ENCODE results near the gene C5orf15.

C5orf15 gene

GRCh38 chr5:134003064-134003816 lies 34.8 kb upstream of the C5orf15 start:
- peak overlapping the region; percentile 98 for H3K9ac ChIP-seq (ENCODE audit: insufficient read length)
- peak overlapping the region; percentile 80 for H3K27ac ChIP-seq
- no peaks in the 10 kb centered on the region for H3K9me3 ChIP-seq (ENCODE audit: low read depth, low read length)
- no peak for TF ChIP-seq EZH2 (IDR thresholded peaks at IDR 0.05)
- no peak for TF ChIP-seq FOXP2 (optimal IDR thresholded peaks at IDR 0.05; ENCODE audit: control extremely low read depth, extremely low read length, insufficient read depth)
- TF ChIP-seq POLR2AphosphoS5 (IDR thresholded peaks at IDR 0.05; ENCODE audit: borderline replicate concordance, low read depth, low read length) = no peak
- no peak for DNase-seq (ENCODE audit: low read depth, low spot score)
- peak overlapping the region; percentile 99 for H3K4me3 ChIP-seq
- peaks cover 31% of the 10 kb centered on the region for H3K36me3 ChIP-seq (ENCODE audit: insufficient read depth, low read length)

- Histone ChIP-seq H3K27ac (no peak overlapping the region), H3K36me3 (ENCODE audit: insufficient read depth, low read length) (peaks cover 31% of the 10 kb centered on the region), H3K9ac (ENCODE audit: insufficient read length) (peak overlapping the region; percentile 45), H3K4me3 (peak overlapping the region; percentile 99), H3K9me3 (ENCODE audit: low read depth, low read length) (no peaks in the 10 kb centered on the region)
- DNase-seq (ENCODE audit: low read depth, low spot score) = no peak
- TF ChIP-seq POLR2AphosphoS5 (IDR thresholded peaks at IDR 0.05; ENCODE audit: borderline replicate concordance, low read depth, low read length) = no peak; the same call in 1 of the 2 replicates
- no peak for TF ChIP-seq EZH2 (IDR thresholded peaks at IDR 0.05)
Observed at GRCh38 chr5:134001938-134002731, 33.7 kb upstream of the C5orf15 start.

GRCh38 chr5:134000696-134001453 lies 32.5 kb upstream of the C5orf15 start:
- Histone ChIP-seq H3K9ac (ENCODE audit: insufficient read length) (no peak overlapping the region), H3K4me3 (no peak overlapping the region), H3K9me3 (ENCODE audit: low read depth, low read length) (no peaks in the 10 kb centered on the region), H3K36me3 (ENCODE audit: insufficient read depth, low read length) (peaks cover 31% of the 10 kb centered on the region), H3K27ac (no peak overlapping the region)
- no peak for DNase-seq (ENCODE audit: low read depth, low spot score)
- no peak for TF ChIP-seq EZH2 (IDR thresholded peaks at IDR 0.05)
- no peak for TF ChIP-seq FOXP2 (optimal IDR thresholded peaks at IDR 0.05; ENCODE audit: control extremely low read depth, extremely low read length, insufficient read depth)
- TF ChIP-seq POLR2AphosphoS5 (IDR thresholded peaks at IDR 0.05; ENCODE audit: borderline replicate concordance, low read depth, low read length) = no peak

GRCh38 chr5:134000091-134000511 lies 31.7 kb upstream of the C5orf15 start:
- TF ChIP-seq FOXP2 (optimal IDR thresholded peaks at IDR 0.05; ENCODE audit: control extremely low read depth, extremely low read length, insufficient read depth) (no peak), POLR2AphosphoS5 (IDR thresholded peaks at IDR 0.05; ENCODE audit: borderline replicate concordance, low read depth, low read length) (no peak), EZH2 (IDR thresholded peaks at IDR 0.05) (no peak)
- H3K27ac ChIP-seq = no peak overlapping the region
- no peak overlapping the region for H3K9ac ChIP-seq (ENCODE audit: insufficient read length)
- H3K36me3 ChIP-seq (ENCODE audit: insufficient read depth, low read length) = peaks cover 31% of the 10 kb centered on the region
- H3K4me3 ChIP-seq = no peak overlapping the region
- DNase-seq (ENCODE audit: low read depth, low spot score) = no peak
- H3K9me3 ChIP-seq (ENCODE audit: low read depth, low read length) = no peaks in the 10 kb centered on the region

DNA sequence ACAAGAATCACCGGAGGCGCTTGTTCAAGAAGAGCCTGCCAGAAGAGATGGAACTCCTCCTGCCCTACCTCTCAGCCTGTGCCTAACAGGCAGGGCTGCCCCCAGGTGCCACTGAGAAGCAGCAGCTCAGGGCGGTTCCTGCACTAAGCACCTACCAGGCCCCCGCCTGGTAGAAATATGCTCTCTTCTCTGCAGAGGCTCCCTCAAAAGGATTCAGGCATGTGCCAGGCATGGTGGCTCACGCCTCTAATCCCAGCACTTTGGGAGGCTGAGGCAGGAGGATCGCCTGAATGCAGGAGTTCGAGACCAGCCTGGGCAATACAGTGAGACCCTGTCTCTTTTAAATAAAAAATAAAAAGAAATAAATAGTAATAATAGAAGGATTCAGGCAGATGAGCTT lies 30.4 kb upstream of the C5orf15 start:
- H3K27ac ChIP-seq = no peak overlapping the region
- TF ChIP-seq EZH2 (IDR thresholded peaks at IDR 0.05) = no peak
- no peak for TF ChIP-seq POLR2AphosphoS5 (IDR thresholded peaks at IDR 0.05; ENCODE audit: borderline replicate concordance, low read depth, low read length)
- no peak for TF ChIP-seq FOXP2 (optimal IDR thresholded peaks at IDR 0.05; ENCODE audit: control extremely low read depth, extremely low read length, insufficient read depth)
- H3K9me3 ChIP-seq (ENCODE audit: low read depth, low read length) = no peaks in the 10 kb centered on the region
- DNase-seq (ENCODE audit: low read depth, low spot score) = no peak
- H3K4me3 ChIP-seq = no peak overlapping the region
- H3K9ac ChIP-seq (ENCODE audit: insufficient read length) = no peak overlapping the region
- H3K36me3 ChIP-seq (ENCODE audit: insufficient read depth, low read length) = peaks cover 31% of the 10 kb centered on the region

DNA sequence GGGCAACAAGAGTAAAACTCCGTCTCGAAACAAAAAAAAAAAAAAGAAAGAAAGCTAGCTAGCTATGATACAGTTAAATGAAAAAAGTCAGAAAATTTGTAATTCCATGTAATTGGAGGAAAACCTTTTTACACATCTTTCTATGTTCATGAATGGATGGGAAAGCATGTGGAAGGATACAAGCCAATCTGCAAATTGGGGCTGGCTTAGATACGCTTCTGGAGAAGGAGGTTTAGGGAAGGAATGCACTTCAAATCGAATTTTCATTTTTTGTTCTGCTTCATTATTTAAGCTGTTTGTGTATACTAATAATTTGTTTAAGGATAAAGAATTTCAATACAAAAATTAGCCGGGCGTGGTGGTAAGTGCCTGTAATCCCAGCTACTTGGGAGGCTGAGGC lies 29.6 kb upstream of the C5orf15 start:
- Histone ChIP-seq H3K27ac (no peak overlapping the region; the same call in 1 of the 2 replicates), H3K9me3 (ENCODE audit: low read depth, low read length) (no peaks in the 10 kb centered on the region), H3K9ac (ENCODE audit: insufficient read length) (no peak overlapping the region), H3K4me3 (no peak overlapping the region), H3K36me3 (ENCODE audit: insufficient read depth, low read length) (peaks cover 27% of the 10 kb centered on the region)
- DNase-seq (ENCODE audit: low read depth, low spot score) = no peak
- no peak for TF ChIP-seq POLR2AphosphoS5 (IDR thresholded peaks at IDR 0.05; ENCODE audit: borderline replicate concordance, low read depth, low read length)
- no peak for TF ChIP-seq EZH2 (IDR thresholded peaks at IDR 0.05)
- TF ChIP-seq FOXP2 (optimal IDR thresholded peaks at IDR 0.05; ENCODE audit: control extremely low read depth, extremely low read length, insufficient read depth) = no peak

DNA sequence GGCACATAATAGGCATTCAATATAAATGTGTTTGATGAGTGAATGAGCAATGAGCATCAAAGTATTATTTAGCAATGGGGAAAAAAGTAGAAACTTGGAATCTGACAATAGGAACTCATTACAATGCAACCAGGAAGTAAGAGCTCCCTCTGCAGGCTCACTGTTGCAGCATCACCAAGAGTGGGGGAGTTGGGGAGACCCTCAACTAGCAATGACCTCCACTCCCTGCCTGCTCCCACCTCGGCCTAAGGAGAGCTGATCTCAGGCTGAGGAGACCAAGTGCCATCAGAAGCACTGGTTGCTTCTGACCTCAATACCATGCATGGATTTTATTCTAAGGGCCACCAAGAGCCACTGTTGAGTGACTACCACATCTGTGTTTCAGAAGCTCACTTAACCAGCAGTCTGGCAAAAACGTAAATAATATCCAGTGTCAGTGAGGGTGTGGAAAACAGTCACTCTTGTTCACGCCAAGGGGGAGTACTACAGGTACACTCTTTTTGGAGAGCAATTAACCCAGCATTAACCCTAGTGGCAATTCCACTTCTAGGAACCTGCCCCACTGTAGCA lies 28.3 kb upstream of the C5orf15 start:
- H3K4me3 ChIP-seq = no peak overlapping the region
- no peaks in the 10 kb centered on the region for H3K9me3 ChIP-seq (ENCODE audit: low read depth, low read length)
- peaks cover 16% of the 10 kb centered on the region for H3K36me3 ChIP-seq (ENCODE audit: insufficient read depth, low read length)
- TF ChIP-seq FOXP2 (optimal IDR thresholded peaks at IDR 0.05; ENCODE audit: control extremely low read depth, extremely low read length, insufficient read depth) = no peak
- no peak for DNase-seq (ENCODE audit: low read depth, low spot score)
- no peak overlapping the region for H3K27ac ChIP-seq
- no peak overlapping the region for H3K9ac ChIP-seq (ENCODE audit: insufficient read length)
